Activated naive CD8-positive, alpha-beta T cell treated with anti-CD3 and anti-CD28 coated beads, Interleukin-2, amount 10 ng/mL, durations not matched to agents 7 days and 5 days (primary cell): Measurements from ENCODE around the gene AGO3. TPM values are rescaled to one million over a fixed set of nuclear protein-coding genes. Genes with fewer than 3 reads are reported as not detected.

Experiments used
- ATAC-seq: fragments of 150-1000 bp; cut with Tn5 transposase; one replicate; pipeline ENCODE4 v1.10.0; 2021; ENCODE audit warnings: low read depth, moderate library complexity
- POLR2A ChIA-PET: fragments of 350-600 bp; sonication (Branson Sonifier 250); formaldehyde crosslinking; loops from one replicate; lab custom pipeline; 2021; ENCODE audit warnings: antibody characterized with exemption; lab: Charles Lee
- DNase-seq: peaks from one replicate; pipeline ENCODE4 v3.0.0; 2021
- H3K27ac Mint-ChIP-seq: one replicate; pipeline ENCODE4 v1.8.0; 2022; ENCODE audit warnings: mild to moderate bottlenecking, mixed read lengths
- H3K27me3 Mint-ChIP-seq: one replicate; pipeline ENCODE4 v1.8.0; 2022; ENCODE audit warnings: mild to moderate bottlenecking, moderate library complexity, mixed read lengths
- H3K36me3 Mint-ChIP-seq: one replicate; pipeline ENCODE4 v1.8.0; 2021; ENCODE audit warnings: mild to moderate bottlenecking, mixed read lengths
- H3K4me1 Mint-ChIP-seq: one replicate; pipeline ENCODE4 v1.8.0; 2021; ENCODE audit warnings: mixed read lengths
- H3K4me3 Mint-ChIP-seq: one replicate; pipeline ENCODE4 v1.8.0; 2022; ENCODE audit warnings: mild to moderate bottlenecking, moderate library complexity, mixed read lengths
- H3K9me3 Mint-ChIP-seq: one replicate; pipeline ENCODE4 v1.8.0; 2021; ENCODE audit warnings: mixed read lengths
- total RNA-seq, 2 experiments: library from RNA; stranded (reverse); gene quantifications; one replicate each; pipeline ENCODE4 v1.2.3, GENCODE V29; 2021

Gene AGO3
- total RNA-seq, 2 experiments from 2014 or later, result 26.5 to 34.0 TPM

GRCh38 chr1:35893051-35893879, 37.6 kb upstream of the AGO3 start:
- Mint-ChIP-seq H3K4me1 (no peaks in the 10 kb centered on the region), H3K27me3 (no peaks in the 10 kb centered on the region), H3K27ac (no peak overlapping the region), H3K9me3 (no peaks in the 10 kb centered on the region), H3K36me3 (peaks cover 7% of the 10 kb centered on the region), H3K4me3 (no peak overlapping the region)
- POLR2A ChIA-PET, result interaction anchor here (0.6 kb wide), 1 partner anchor 120 kb away, joined by 3 read pairs; no protein-coding TSS in a partner anchor
- no peak for DNase-seq
- ATAC-seq, result no peak

- H3K27me3 Mint-ChIP-seq, result no peaks in the 10 kb centered on the region
- POLR2A ChIA-PET, result interaction anchor here (0.6 to 1.1 kb wide), 2 partner anchors 37 to 121 kb away, joined by 3 read pairs; partner anchors contain the start of gene AGO3
- H3K9me3 Mint-ChIP-seq, result no peaks in the 10 kb centered on the region
- peaks cover 4% of the 10 kb centered on the region for H3K36me3 Mint-ChIP-seq
- no peak overlapping the region for H3K27ac Mint-ChIP-seq
- H3K4me3 Mint-ChIP-seq, result no peak overlapping the region
- no peak for ATAC-seq
- no peaks in the 10 kb centered on the region for H3K4me1 Mint-ChIP-seq
- no peak for DNase-seq
Measured at GRCh38 chr1:35894183-35894582, 36.7 kb upstream of the AGO3 start.

- peaks cover 4% of the 10 kb centered on the region for H3K36me3 Mint-ChIP-seq
- ATAC-seq (no peak), DNase-seq (no peak)
- no peaks in the 10 kb centered on the region for H3K27me3 Mint-ChIP-seq
- no peaks in the 10 kb centered on the region for H3K9me3 Mint-ChIP-seq
- no peak overlapping the region for H3K4me3 Mint-ChIP-seq
- no peaks in the 10 kb centered on the region for H3K4me1 Mint-ChIP-seq
- POLR2A ChIA-PET, result interaction anchor here (1.1 kb wide), 1 partner anchor 37 kb away, joined by 3 read pairs; the partner anchor contains the start of gene AGO3
- H3K27ac Mint-ChIP-seq, result no peak overlapping the region
Measured at GRCh38 chr1:35894656-35895055, 36.2 kb upstream of the AGO3 start.

- no peak overlapping the region for H3K27ac Mint-ChIP-seq
- no peaks in the 10 kb centered on the region for H3K36me3 Mint-ChIP-seq
- H3K9me3 Mint-ChIP-seq, result no peaks in the 10 kb centered on the region
- DNase-seq (no peak), ATAC-seq (no peak)
- POLR2A ChIA-PET, result no interaction called here
- H3K4me3 Mint-ChIP-seq, result no peak overlapping the region
- H3K27me3 Mint-ChIP-seq, result no peaks in the 10 kb centered on the region
- H3K4me1 Mint-ChIP-seq, result no peaks in the 10 kb centered on the region
Measured at GRCh38 chr1:35899941-35900340, 31.0 kb upstream of the AGO3 start.

- POLR2A ChIA-PET, result no interaction called here
- Mint-ChIP-seq H3K36me3 (no peaks in the 10 kb centered on the region), H3K4me3 (no peak overlapping the region), H3K9me3 (no peaks in the 10 kb centered on the region), H3K4me1 (no peaks in the 10 kb centered on the region), H3K27ac (no peak overlapping the region), H3K27me3 (no peaks in the 10 kb centered on the region)
- DNase-seq (no peak), ATAC-seq (no peak)
Measured at GRCh38 chr1:35901235-35901634, 29.7 kb upstream of the AGO3 start.

GRCh38 chr1:35902671-35903070, 28.2 kb upstream of the AGO3 start:
- no peak overlapping the region for H3K4me3 Mint-ChIP-seq
- H3K27me3 Mint-ChIP-seq, result no peaks in the 10 kb centered on the region
- DNase-seq, result no peak
- H3K27ac Mint-ChIP-seq, result no peak overlapping the region
- POLR2A ChIA-PET, result no interaction called here
- peaks cover 2% of the 10 kb centered on the region for H3K36me3 Mint-ChIP-seq
- H3K9me3 Mint-ChIP-seq, result no peaks in the 10 kb centered on the region
- ATAC-seq, result no peak
- no peaks in the 10 kb centered on the region for H3K4me1 Mint-ChIP-seq

DNA sequence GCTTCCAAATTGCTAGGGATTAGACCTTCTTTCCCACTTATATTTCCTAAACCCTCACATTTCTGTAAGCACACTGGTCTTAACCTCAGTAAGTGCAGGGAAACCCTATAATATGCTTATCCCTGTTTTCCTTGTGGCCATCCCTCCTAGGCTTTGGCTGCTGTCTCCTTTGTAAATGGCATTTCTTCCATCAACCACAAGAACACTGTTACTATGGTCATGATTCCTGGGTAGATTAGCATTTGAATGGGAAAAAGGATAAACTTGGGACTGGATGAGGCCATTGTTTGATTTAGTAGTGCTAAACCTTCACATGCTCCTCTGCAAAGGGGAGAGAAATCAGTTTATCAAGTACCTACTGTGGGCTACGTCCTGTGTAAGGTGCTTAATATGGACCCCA, 16.2 kb upstream of the AGO3 start:
- Mint-ChIP-seq H3K4me3 (no peak overlapping the region), H3K27me3 (no peaks in the 10 kb centered on the region), H3K36me3 (peaks cover 18% of the 10 kb centered on the region), H3K9me3 (no peaks in the 10 kb centered on the region), H3K27ac (no peak overlapping the region), H3K4me1 (no peaks in the 10 kb centered on the region)
- POLR2A ChIA-PET, result no interaction called here
- ATAC-seq (no peak), DNase-seq (no peak)

GRCh38 chr1:35915693-35916092, 15.2 kb upstream of the AGO3 start:
- ATAC-seq, result no peak
- Mint-ChIP-seq H3K27me3 (no peaks in the 10 kb centered on the region), H3K4me3 (no peak overlapping the region), H3K4me1 (no peaks in the 10 kb centered on the region), H3K9me3 (no peaks in the 10 kb centered on the region), H3K27ac (no peak overlapping the region), H3K36me3 (peaks cover 24% of the 10 kb centered on the region)
- DNase-seq, result no peak
- POLR2A ChIA-PET, result no interaction called here

- Mint-ChIP-seq H3K36me3 (peaks cover 10% of the 10 kb centered on the region), H3K27ac (no peak overlapping the region), H3K27me3 (no peaks in the 10 kb centered on the region), H3K4me3 (no peak overlapping the region), H3K4me1 (no peaks in the 10 kb centered on the region), H3K9me3 (no peaks in the 10 kb centered on the region)
- DNase-seq, result no peak
- ATAC-seq, result no peak
- POLR2A ChIA-PET, result no interaction called here
Measured at GRCh38 chr1:35923791-35924221, 7.1 kb upstream of the AGO3 start.

- POLR2A ChIA-PET, result no interaction called here
- no peak for DNase-seq
- Mint-ChIP-seq H3K27ac (no peak overlapping the region), H3K36me3 (peaks cover 6% of the 10 kb centered on the region), H3K27me3 (no peaks in the 10 kb centered on the region), H3K9me3 (no peaks in the 10 kb centered on the region), H3K4me1 (no peaks in the 10 kb centered on the region), H3K4me3 (no peak overlapping the region)
- no peak for ATAC-seq
Measured at GRCh38 chr1:35924838-35925237, 6.1 kb upstream of the AGO3 start.

DNA sequence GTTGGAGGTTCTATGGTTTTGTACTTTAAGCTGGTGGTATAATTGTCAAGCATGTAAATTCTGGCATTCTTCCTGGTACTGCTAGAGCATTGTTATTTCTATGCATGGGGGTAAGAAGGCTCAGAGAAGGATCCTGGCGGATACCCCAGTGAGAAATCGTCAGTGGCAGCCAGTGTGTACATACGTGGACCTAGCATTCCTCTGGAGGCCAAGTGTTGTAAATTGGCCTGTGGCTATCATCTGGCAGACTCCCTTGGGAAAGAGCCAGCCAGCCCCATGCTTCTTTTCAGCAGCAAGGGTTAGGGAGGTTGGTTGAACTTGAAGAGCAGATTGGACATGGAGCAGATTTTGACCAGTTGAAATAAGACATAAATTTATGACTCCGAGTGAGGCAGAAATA, 5.2 kb upstream of the AGO3 start:
- H3K36me3 Mint-ChIP-seq, result peaks cover 1% of the 10 kb centered on the region
- DNase-seq (no peak), ATAC-seq (no peak)
- H3K4me1 Mint-ChIP-seq, result peaks cover 4% of the 10 kb centered on the region
- H3K27me3 Mint-ChIP-seq, result no peaks in the 10 kb centered on the region
- POLR2A ChIA-PET, result no interaction called here
- H3K27ac Mint-ChIP-seq, result no peak overlapping the region
- no peak overlapping the region for H3K4me3 Mint-ChIP-seq
- H3K9me3 Mint-ChIP-seq, result no peaks in the 10 kb centered on the region

GRCh38 chr1:35927472-35927871, 3.4 kb upstream of the AGO3 start:
- peaks cover 12% of the 10 kb centered on the region for H3K4me1 Mint-ChIP-seq
- POLR2A ChIA-PET, result interaction anchor here (0.7 kb wide), 1 partner anchor 44 kb away, joined by 6 read pairs; the partner anchor contains the start of gene AGO1
- ATAC-seq, result no peak
- H3K27ac Mint-ChIP-seq, result no peak overlapping the region
- no peak overlapping the region for H3K4me3 Mint-ChIP-seq
- no peaks in the 10 kb centered on the region for H3K36me3 Mint-ChIP-seq
- no peaks in the 10 kb centered on the region for H3K9me3 Mint-ChIP-seq
- DNase-seq, result no peak
- H3K27me3 Mint-ChIP-seq, result no peaks in the 10 kb centered on the region

DNA sequence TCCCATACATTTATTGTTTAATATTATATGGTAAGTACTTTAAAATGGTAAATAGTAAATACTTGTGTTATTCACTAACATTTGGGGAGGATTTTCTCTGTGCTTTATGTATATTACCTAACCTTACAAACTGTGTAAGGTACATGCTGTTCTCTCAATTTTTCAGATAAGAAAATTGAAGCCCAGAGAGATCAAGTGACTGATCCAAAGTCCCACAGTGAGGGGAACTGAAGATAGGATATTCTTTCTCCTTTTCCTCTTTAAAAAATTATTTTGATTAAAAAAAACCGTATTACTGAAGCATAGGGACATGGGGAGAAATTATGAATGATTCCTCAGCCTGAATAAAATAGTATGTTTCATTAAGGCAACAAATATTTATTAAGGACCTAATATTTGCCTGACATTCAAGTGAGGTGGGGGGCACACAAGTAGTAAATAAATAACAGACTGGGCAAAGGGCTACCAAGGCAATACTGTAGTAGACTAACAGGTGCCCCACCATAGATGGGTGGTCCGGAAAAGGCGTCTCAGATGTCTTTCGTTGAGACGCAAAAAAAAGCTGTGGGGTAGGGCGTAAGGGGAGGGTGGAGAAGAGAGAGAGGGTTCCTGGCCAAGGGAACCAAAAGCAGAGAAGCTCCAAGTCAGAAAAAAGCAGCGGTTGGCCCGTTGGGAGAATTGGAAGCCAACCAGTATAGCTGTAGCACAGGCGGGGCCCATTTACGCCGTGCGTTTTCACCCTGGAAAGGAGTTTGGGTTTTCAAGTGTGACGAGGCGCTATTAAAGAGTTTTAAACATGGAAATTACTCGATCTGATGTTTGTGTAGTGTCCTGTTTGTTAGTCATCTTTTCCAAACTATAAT, 944 bp upstream of the AGO3 start:
- Mint-ChIP-seq H3K9me3 (no peaks in the 10 kb centered on the region), H3K4me1 (peaks cover 27% of the 10 kb centered on the region), H3K27ac (peak overlapping the region; percentile 95), H3K27me3 (no peaks in the 10 kb centered on the region), H3K4me3 (peak overlapping the region; percentile 90), H3K36me3 (no peaks in the 10 kb centered on the region)
- DNase-seq (peak; percentile 44), ATAC-seq (no peak)
- POLR2A ChIA-PET, result interaction anchor here (0.6 to 2.6 kb wide), 14 partner anchors 8 to 294 kb away, joined by 3 to 27 read pairs (median 4); partner anchors contain the start of genes AGO1 and TRAPPC3
